Measurements from ENCODE around the gene CENPV.

GRCh38 chr17:16384557-16384956 is 31.3 kb upstream of the CENPV start:
- TF ChIP-seq RARB (CRISPR knock-in tag; IDR thresholded peaks at IDR 0.05) (no peak), TSHZ2 (CRISPR knock-in tag; IDR thresholded peaks at IDR 0.05) (no peak), PPARA (CRISPR knock-in tag; IDR thresholded peaks at IDR 0.05; ENCODE audit: borderline replicate concordance) (no peak), ZNF565 (CRISPR knock-in tag; conservative IDR thresholded peaks at IDR 0.05; ENCODE audit: low read depth) (no peak), CSRNP3 (CRISPR knock-in tag; IDR thresholded peaks at IDR 0.05) (no peak), ZNF8 (CRISPR knock-in tag; IDR thresholded peaks at IDR 0.05) (no peak), ZNF70 (CRISPR knock-in tag; IDR thresholded peaks at IDR 0.05) (no peak), ARNTL (CRISPR knock-in tag; IDR thresholded peaks at IDR 0.05; ENCODE audit: borderline replicate concordance, low read depth) (no peak), ZFP30 (CRISPR knock-in tag; IDR thresholded peaks at IDR 0.05) (no peak), POU6F1 (CRISPR knock-in tag; IDR thresholded peaks at IDR 0.05; ENCODE audit: borderline replicate concordance, low read depth) (no peak), ISL1 (CRISPR knock-in tag; IDR thresholded peaks at IDR 0.05) (no peak), SNAI2 (CRISPR knock-in tag; IDR thresholded peaks at IDR 0.05) (no peak), ZFP3 (CRISPR knock-in tag; IDR thresholded peaks at IDR 0.05) (no peak), OSR1 (CRISPR knock-in tag; IDR thresholded peaks at IDR 0.05) (no peak)

Measured in SK-N-SH treated with all-trans-retinoic acid at 6 μM for 48 hours (cell line).